ENCODE data around the gene ELOA. TPM values are rescaled to one million over a fixed set of nuclear protein-coding genes. Genes with fewer than 3 reads are reported as not detected.

ELOA gene
- total RNA-seq, 1 experiment from 2014 or later = 31.3 TPM

- Mint-ChIP-seq H3K27ac (ENCODE audit: unreplicated experiment) (peak overlapping the region; percentile 96), H3K27me3 (ENCODE audit: insufficient read depth, unreplicated experiment) (no peaks in the 10 kb centered on the region), H3K4me1 (ENCODE audit: low read depth, unreplicated experiment) (no peaks in the 10 kb centered on the region), H3K9me3 (ENCODE audit: unreplicated experiment) (no peaks in the 10 kb centered on the region), H3K4me3 (ENCODE audit: unreplicated experiment) (peak overlapping the region; percentile 91), H3K36me3 (ENCODE audit: insufficient read depth, unreplicated experiment) (peaks cover 46% of the 10 kb centered on the region)
- Histone ChIP-seq H3K4me1 (peaks cover 7% of the 10 kb centered on the region; the same call in 1 of the 2 replicates), H3K27me3 (replicated peaks; ENCODE audit: control insufficient read depth, insufficient read depth, low read length) (no peaks in the 10 kb centered on the region), H3K4me3 (ENCODE audit: low read depth, low read length) (peak overlapping the region; percentile 96), H3K36me3 (ENCODE audit: control insufficient read depth, insufficient read depth, low read length) (no peaks in the 10 kb centered on the region; the same call in 1 of the 2 replicates), H3K9me3 (no peaks in the 10 kb centered on the region)
- TF ChIP-seq CTCF (IDR thresholded peaks at IDR 0.05; ENCODE audit: insufficient read depth in 1 of 2, low read depth in 1 of 2, low read length in 1 of 2, severe bottlenecking in 1 of 2, unreplicated experiment in 1 of 2) = no peak
- DNase-seq = no peak
- CTCF ChIA-PET = interaction anchor here (0.7 to 2.2 kb wide), 2 partner anchors 27 to 70 kb away, joined by 3 to 5 read pairs; partner anchors contain the start of gene FUCA1
- POLR2A ChIA-PET = interaction anchor here (0.6 to 3.5 kb wide), 5 partner anchors 12 to 108 kb away, joined by 3 to 20 read pairs (median 4); partner anchors contain the start of genes HMGCL, PITHD1 and RPL11
- intact Hi-C loops (cut with micrococcal nuclease; ENCODE audit: unreplicated experiment) = no loop called here
- BruUV-seq (replicated peaks) = no TSS peak
Observed at GRCh38 chr1:23799255-23799569, 55.9 kb downstream of the ELOA start.

DNA sequence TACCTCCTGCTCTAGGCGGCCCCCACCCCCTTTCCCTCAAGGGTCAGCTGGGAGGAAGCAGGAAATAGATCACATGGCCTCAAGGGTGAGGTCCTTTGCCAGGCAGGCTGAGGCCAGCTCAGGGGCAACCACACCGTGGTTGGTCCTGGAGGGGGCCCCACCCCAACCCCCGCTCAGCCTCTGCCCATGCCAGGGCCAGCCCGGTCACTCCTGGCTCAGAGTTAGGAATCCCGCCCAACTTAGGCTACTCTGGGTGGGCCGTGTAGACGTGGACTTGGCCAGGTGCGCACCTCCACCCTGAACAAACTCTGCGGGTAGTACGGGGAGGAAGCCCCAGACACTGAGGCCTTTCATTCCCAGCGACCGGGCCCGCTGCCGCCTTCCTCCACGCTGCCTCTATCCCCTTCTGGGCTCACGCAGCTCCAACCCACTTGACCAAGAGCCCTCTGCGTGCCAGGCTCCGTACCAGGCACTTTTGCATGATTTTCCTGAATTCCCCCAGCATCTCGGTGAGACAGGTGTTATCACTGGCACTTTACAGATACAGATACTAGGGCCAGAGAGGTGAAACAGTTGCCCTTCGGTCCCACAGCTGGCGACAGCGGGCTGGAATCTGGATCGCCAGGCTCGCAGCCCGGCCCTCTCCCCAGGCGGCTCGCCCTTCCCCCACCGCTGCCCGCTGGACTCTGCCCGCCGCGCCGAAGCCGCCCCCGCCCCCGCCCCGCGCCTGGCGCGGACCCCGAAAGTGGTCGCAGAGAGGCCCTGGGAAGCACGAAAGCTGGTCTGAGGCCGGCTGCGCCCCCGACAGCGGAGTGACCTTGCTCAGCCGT, 56.5 kb downstream of the ELOA start:
- Mint-ChIP-seq H3K9me3 (ENCODE audit: unreplicated experiment) (no peaks in the 10 kb centered on the region), H3K27ac (ENCODE audit: unreplicated experiment) (peak overlapping the region; percentile 96), H3K4me3 (ENCODE audit: unreplicated experiment) (peak overlapping the region; percentile 91), H3K4me1 (ENCODE audit: low read depth, unreplicated experiment) (no peaks in the 10 kb centered on the region), H3K27me3 (ENCODE audit: insufficient read depth, unreplicated experiment) (no peaks in the 10 kb centered on the region), H3K36me3 (ENCODE audit: insufficient read depth, unreplicated experiment) (peaks cover 40% of the 10 kb centered on the region)
- H3K9me3 ChIP-seq = no peaks in the 10 kb centered on the region
- H3K27me3 ChIP-seq (replicated peaks; ENCODE audit: control insufficient read depth, insufficient read depth, low read length) = no peaks in the 10 kb centered on the region
- ChIA-PET CTCF (interaction anchor here (0.6 to 2.2 kb wide), 6 partner anchors 8 to 139 kb away, joined by 3 to 6 read pairs (median 4); partner anchors contain the start of genes FUCA1, HMGCL and PITHD1), POLR2A (interaction anchor here (0.6 to 3.5 kb wide), 9 partner anchors 8 to 160 kb away, joined by 3 to 20 read pairs (median 5); partner anchors contain the start of genes HMGCL, LYPLA2, PITHD1 and PNRC2)
- no peaks in the 10 kb centered on the region; the same call in 1 of the 2 replicates for H3K36me3 ChIP-seq (ENCODE audit: control insufficient read depth, insufficient read depth, low read length)
- peak overlapping the region; percentile 96 for H3K4me3 ChIP-seq (ENCODE audit: low read depth, low read length)
- intact Hi-C loops (cut with micrococcal nuclease; ENCODE audit: unreplicated experiment) = loop anchor here (1.0 to 10.0 kb wide), 3 partner anchors 8 to 225 kb away; partner anchors contain the start of gene LYPLA2
- TF ChIP-seq CTCF (IDR thresholded peaks at IDR 0.05; ENCODE audit: insufficient read depth in 1 of 2, low read depth in 1 of 2, low read length in 1 of 2, severe bottlenecking in 1 of 2, unreplicated experiment in 1 of 2) = no peak
- DNase-seq = peak; percentile 71 to 78
- TSS peak; percentile 45 for BruUV-seq (replicated peaks)
- H3K4me1 ChIP-seq = peaks cover 7% of the 10 kb centered on the region; the same call in 1 of the 2 replicates

Data from Caco-2 (cell line).